WERI-Rb-1 (cell line): Measurements from ENCODE around the gene HIPK4.

Source experiments
- DNase-seq: peaks from one replicate; pipeline ENCODE4 v3.0.0-alpha.2; 2020
- H3K27ac ChIP-seq: fragments of 250-450 bp; sonication (Bioruptor Pico); 2 replicates; pipeline ENCODE4 v1.5.1; 2020; ENCODE audit warnings: mild to moderate bottlenecking, moderate library complexity
- H3K27me3 ChIP-seq: fragments of 250-450 bp; sonication (Bioruptor Pico); 2 replicates; pipeline ENCODE4 v1.5.1; 2021; ENCODE audit warnings: mild to moderate bottlenecking, low read depth, moderate library complexity; ENCODE audit not compliant: insufficient read depth, severe bottlenecking
- H3K36me3 ChIP-seq: fragments of 250-450 bp; sonication (Bioruptor Pico); 2 replicates; pipeline ENCODE4 v1.5.1; 2020; ENCODE audit warnings: mild to moderate bottlenecking, moderate library complexity
- H3K4me3 ChIP-seq: 2 replicates; pipeline ENCODE4 v1.5.1; 2011; ENCODE audit warnings: low read depth, mild to moderate bottlenecking, control low read depth, low read length
- H3K9me3 ChIP-seq: fragments of 250-450 bp; sonication (Bioruptor Pico); 2 replicates; pipeline ENCODE4 v1.5.1; 2021; ENCODE audit warnings: mild to moderate bottlenecking, moderate library complexity; ENCODE audit not compliant: severe bottlenecking
- CTCF ChIP-seq: IDR thresholded peaks from 2 replicates; pipeline ENCODE4 v1.5.1; 2011; ENCODE audit warnings: low read depth, mild to moderate bottlenecking, control low read depth, inconsistent platforms, low read length

HIPK4 gene

GRCh38 chr19:40389404-40390083 is 437 bp downstream of the HIPK4 start:
- Histone ChIP-seq H3K27ac (no peak overlapping the region), H3K9me3 (no peaks in the 10 kb centered on the region), H3K36me3 (no peaks in the 10 kb centered on the region), H3K27me3 (no peaks in the 10 kb centered on the region), H3K4me3 (no peak overlapping the region)
- no peak for TF ChIP-seq CTCF
- no peak for DNase-seq

- Histone ChIP-seq H3K9me3 (no peaks in the 10 kb centered on the region), H3K36me3 (no peaks in the 10 kb centered on the region), H3K4me3 (no peak overlapping the region), H3K27me3 (no peaks in the 10 kb centered on the region), H3K27ac (no peak overlapping the region)
- no peak for TF ChIP-seq CTCF
- no peak for DNase-seq
These were observed 1.5 kb downstream of the HIPK4 start for GRCh38 chr19:40388481-40388880.

- Histone ChIP-seq H3K27me3 (no peaks in the 10 kb centered on the region), H3K4me3 (no peak overlapping the region), H3K27ac (no peak overlapping the region), H3K9me3 (no peaks in the 10 kb centered on the region), H3K36me3 (no peaks in the 10 kb centered on the region)
- TF ChIP-seq CTCF = no peak
- no peak for DNase-seq
These were observed 2.8 kb downstream of the HIPK4 start for GRCh38 chr19:40387155-40387554.

- Histone ChIP-seq H3K4me3 (no peak overlapping the region), H3K27me3 (no peaks in the 10 kb centered on the region), H3K27ac (no peak overlapping the region), H3K9me3 (no peaks in the 10 kb centered on the region), H3K36me3 (no peaks in the 10 kb centered on the region)
- TF ChIP-seq CTCF = no peak
- DNase-seq = no peak
These were observed 6.2 kb downstream of the HIPK4 start for GRCh38 chr19:40383668-40384248.

GRCh38 chr19:40381321-40381720 is 8.7 kb downstream of the HIPK4 start:
- no peaks in the 10 kb centered on the region for H3K9me3 ChIP-seq
- TF ChIP-seq CTCF = peak; percentile 24; the same call in 1 of the 2 replicates
- no peak overlapping the region for H3K27ac ChIP-seq
- no peaks in the 10 kb centered on the region for H3K36me3 ChIP-seq
- H3K27me3 ChIP-seq = no peaks in the 10 kb centered on the region
- no peak for DNase-seq
- no peak overlapping the region for H3K4me3 ChIP-seq
